Fibroblast of mammary gland (primary cell): ENCODE measurements around the gene KLHL1.

Source experiments
- DNase-seq: peaks from one replicate; pipeline ENCODE4 v3.0.0-alpha.2; 2010; ENCODE audit warnings: low read depth
- H3K4me3 ChIP-seq: 2 replicates; pipeline ENCODE4 v1.5.1; 2011; ENCODE audit warnings: low read depth, mild to moderate bottlenecking, low read length, moderate library complexity; ENCODE audit not compliant: control insufficient read depth
- TF ChIP-seq, protein P1 (sequence below): conservative IDR thresholded peaks from 2 replicates; pipeline ENCODE4 v1.5.1; 2011; ENCODE audit warnings: low read depth, low read length, inconsistent platforms; ENCODE audit not compliant: control insufficient read depth, insufficient read depth

Gene KLHL1

DNA sequence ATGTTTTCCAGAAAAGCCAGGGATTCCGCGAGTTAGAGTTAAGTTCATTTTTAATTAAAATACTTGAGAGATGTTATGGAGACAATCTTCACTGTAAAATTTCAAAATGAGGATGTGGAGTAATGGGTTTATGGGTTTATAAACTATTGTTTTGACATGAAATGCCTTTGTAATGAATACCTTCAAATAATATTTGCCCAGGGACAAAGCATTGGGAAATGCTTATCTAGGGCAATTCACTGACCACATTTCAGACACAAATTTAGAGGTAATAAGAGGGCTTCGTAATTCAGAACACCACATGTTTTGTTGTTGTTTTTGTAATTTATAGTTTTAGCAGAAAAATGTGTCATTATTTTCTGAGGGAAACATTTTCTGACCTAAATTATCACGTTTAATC lies 241.7 kb downstream of the KLHL1 start:
- no peak overlapping the region for H3K4me3 ChIP-seq
- TF ChIP-seq, protein P1, sequence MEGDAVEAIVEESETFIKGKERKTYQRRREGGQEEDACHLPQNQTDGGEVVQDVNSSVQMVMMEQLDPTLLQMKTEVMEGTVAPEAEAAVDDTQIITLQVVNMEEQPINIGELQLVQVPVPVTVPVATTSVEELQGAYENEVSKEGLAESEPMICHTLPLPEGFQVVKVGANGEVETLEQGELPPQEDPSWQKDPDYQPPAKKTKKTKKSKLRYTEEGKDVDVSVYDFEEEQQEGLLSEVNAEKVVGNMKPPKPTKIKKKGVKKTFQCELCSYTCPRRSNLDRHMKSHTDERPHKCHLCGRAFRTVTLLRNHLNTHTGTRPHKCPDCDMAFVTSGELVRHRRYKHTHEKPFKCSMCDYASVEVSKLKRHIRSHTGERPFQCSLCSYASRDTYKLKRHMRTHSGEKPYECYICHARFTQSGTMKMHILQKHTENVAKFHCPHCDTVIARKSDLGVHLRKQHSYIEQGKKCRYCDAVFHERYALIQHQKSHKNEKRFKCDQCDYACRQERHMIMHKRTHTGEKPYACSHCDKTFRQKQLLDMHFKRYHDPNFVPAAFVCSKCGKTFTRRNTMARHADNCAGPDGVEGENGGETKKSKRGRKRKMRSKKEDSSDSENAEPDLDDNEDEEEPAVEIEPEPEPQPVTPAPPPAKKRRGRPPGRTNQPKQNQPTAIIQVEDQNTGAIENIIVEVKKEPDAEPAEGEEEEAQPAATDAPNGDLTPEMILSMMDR, result no peak
- no peak for DNase-seq

DNA sequence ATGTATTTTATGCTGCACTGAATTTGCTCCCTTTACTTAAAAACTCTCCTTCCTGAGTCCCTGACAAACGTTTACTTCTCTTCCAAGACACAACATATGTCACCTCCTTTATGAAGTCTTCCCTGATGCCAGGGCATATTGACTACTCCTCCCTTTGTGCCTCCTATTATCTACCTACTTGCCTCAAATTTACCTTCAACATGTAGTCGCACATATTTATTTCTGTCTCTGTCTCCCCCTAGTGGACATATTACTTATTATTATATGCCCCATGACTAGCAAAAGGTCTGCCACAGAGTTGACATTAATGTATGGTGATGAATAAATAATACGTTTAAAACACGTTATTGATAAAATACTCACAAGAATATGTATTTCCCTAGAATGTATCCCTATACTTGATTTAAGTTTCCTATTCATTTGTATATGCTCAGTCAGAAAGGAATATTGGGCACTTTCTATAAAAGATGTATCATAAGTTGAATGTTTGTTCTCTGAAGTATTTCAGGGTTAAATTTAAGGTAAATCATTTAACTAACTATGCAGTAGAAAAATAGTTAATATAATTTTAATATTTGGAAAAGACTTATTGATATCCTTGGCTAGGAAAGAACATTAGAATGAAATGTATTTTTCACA lies 250.9 kb downstream of the KLHL1 start:
- peak; percentile 35 for DNase-seq
- TF ChIP-seq, protein P1, result peak; percentile 52
- H3K4me3 ChIP-seq, result no peak overlapping the region

DNA sequence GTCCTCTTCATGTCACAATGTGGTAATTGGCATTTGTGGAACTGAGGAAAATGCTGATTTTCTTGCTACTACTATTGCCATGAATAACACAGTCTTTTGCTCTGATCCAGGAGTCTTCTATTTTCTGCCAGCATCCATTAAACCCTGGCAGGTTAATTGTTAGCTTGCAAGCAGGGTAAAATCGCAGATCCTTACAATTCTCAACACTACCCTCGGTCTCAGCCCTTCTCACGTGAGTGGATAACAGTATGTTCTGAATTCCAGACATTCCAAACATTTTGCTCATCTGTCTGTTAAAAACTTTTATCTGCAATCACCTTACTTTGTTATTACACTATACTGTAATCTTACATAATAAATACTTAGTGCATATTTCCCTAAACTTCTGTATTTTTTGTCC lies 251.9 kb downstream of the KLHL1 start:
- TF ChIP-seq, protein P1, result no peak
- H3K4me3 ChIP-seq, result no peak overlapping the region
- no peak for DNase-seq

DNA sequence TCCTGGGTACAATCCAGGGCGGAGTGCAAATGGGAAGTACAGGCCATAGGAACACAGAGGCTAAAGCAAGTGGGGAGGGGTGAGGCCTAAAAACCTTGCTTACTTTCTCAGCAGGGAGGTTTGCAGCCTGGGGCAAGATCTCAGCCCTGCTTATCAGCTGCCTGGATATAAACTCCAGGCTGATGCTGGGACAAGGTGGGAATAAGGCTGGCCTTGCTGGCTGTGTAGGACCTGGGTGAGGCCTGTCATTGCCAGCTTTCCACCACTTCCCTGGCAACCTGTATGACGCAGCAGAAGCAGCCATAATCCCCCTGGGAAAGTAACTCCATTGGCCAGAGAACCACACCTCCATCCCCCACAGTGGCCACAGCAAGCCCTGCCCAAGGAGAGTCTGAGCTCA lies 279.7 kb downstream of the KLHL1 start:
- TF ChIP-seq, protein P1, result no peak
- no peak overlapping the region for H3K4me3 ChIP-seq
- DNase-seq, result no peak

DNA sequence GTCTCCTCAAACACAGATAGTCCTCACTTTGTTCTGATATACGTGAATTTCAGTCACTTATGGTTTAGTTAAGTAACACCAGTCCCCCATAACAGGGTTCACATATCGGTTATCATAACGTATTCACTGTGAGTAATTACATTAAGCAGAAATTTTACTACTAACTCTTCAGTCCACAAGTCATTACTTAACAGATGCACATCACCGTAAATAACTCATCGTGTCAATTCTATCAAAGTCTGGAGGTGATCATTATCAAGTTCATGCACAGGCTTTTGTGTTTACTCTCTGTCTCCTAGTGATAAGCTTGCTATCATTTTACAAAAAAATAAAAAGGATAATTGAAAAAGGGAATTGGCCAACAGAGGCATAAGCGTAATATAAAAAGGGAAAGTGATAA lies 288.1 kb downstream of the KLHL1 start:
- no peak for DNase-seq
- no peak overlapping the region for H3K4me3 ChIP-seq
- TF ChIP-seq, protein P1, result no peak

DNA sequence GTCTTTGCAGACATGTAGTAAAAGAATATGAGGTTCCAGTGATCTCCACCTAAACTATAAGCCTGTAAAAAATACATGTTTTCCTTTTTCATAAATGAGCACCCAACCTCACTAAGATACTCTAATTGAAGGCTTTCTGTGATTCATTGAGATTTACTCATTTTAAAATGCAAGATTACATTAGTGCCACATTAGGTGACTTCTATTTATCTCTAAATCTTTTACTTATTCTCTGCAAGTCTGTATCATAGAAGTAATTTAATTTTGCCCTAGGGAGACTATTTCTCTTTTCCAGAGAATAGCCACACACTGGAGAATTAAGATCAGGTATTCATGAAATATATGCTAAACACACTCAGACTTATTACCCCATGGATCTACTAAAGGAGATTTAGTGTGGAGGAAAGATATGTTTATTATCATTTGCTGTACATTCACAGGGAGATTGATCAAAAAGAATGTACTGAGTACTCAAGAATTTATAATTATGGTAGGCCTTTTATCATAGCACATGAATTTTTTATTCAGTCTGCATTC lies 290.9 kb downstream of the KLHL1 start:
- no peak for DNase-seq
- no peak overlapping the region for H3K4me3 ChIP-seq
- TF ChIP-seq, protein P1, result no peak
